Endothelial cell of umbilical vein (primary cell): Measurements from ENCODE around the gene C5orf58. TPM values are rescaled to one million over a fixed set of nuclear protein-coding genes. Genes with fewer than 3 reads are reported as not detected.

Source experiments
- BruUV-seq: library from RNA; stranded (reverse); fragments of 400-500 nt; replicated peaks from 2 replicates; lab custom pipeline; 2021; lab: Mats Ljungman, UMichigan
- CTCF ChIA-PET: fragments of 300-600, 350-600 bp; sonication (Branson Sonifier 250); formaldehyde crosslinking; loops from one replicate; lab custom pipeline; 2021; ENCODE audit warnings: antibody characterized with exemption, inconsistent platforms; lab: Charles Lee
- POLR2A ChIA-PET: fragments of 300-600, 350-600 bp; sonication (Branson Sonifier 250); formaldehyde crosslinking; loops from one replicate; lab custom pipeline; 2021; ENCODE audit warnings: antibody characterized with exemption, inconsistent platforms; lab: Charles Lee
- DNase-seq: peaks from one replicate; pipeline ENCODE4 v3.0.0-alpha.2; 2011; ENCODE audit warnings: low read depth, low spot score
- FAIRE-seq: peaks from 2 replicates; lab custom pipeline; 2011; peaks lifted over from hg19 to GRCh38; lab: Jason Lieb, UNC
- H2AFZ ChIP-seq: 2 replicates; pipeline ENCODE4 v1.6.0; 2012; ENCODE audit warnings: low read depth, low read length, control low read depth, inconsistent platforms
- H3K27ac ChIP-seq: 2 replicates; pipeline ENCODE4 v1.5.1; 2011; ENCODE audit warnings: low read depth, mild to moderate bottlenecking, control low read depth, low read length, moderate library complexity; ENCODE audit not compliant: insufficient read depth
- H3K27me3 ChIP-seq, 2 experiments: 2 replicates each; pipeline versions ENCODE4 v1.6.0 to v1.6.1; 2011; ENCODE audit warnings: low read length in 2 of 2, mixed read lengths in 1 of 2; ENCODE audit not compliant: control insufficient read depth in 2 of 2, insufficient read depth in 2 of 2
- H3K36me3 ChIP-seq, 2 experiments: 2 replicates in 1 of 2; 3 replicates in 1 of 2; pipeline ENCODE4 v1.5.1; 2011; ENCODE audit warnings: low read length in 2 of 2, mild to moderate bottlenecking in 1 of 2, moderate library complexity in 1 of 2; ENCODE audit not compliant: control insufficient read depth in 2 of 2, insufficient read depth in 2 of 2; ENCODE audit errors: extremely low read depth in 1 of 2
- H3K4me1 ChIP-seq: 3 replicates; pipeline ENCODE4 v1.5.1; 2011; ENCODE audit warnings: mild to moderate bottlenecking, low read length; ENCODE audit not compliant: control insufficient read depth, insufficient read depth; ENCODE audit errors: extremely low read depth
- H3K4me2 ChIP-seq: 2 replicates; pipeline ENCODE4 v1.6.1; 2011; ENCODE audit warnings: low read length, control low read depth, mixed read lengths; ENCODE audit not compliant: insufficient read depth
- H3K4me3 ChIP-seq, 3 experiments: fragments of 200-600 bp in 1 of 3; sonication (generic), shearing (Covaris generic) in 1 of 3; replicated peaks in 1 of 3; 2 replicates each; pipeline ENCODE4 v1.5.1; 2011 to 2016; ENCODE audit warnings: control low read depth in 3 of 3, low read length in 3 of 3, mild to moderate bottlenecking in 2 of 3, inconsistent platforms in 1 of 3, low read depth in 1 of 3, moderate library complexity in 1 of 3; ENCODE audit not compliant: insufficient read depth in 1 of 3
- H3K79me2 ChIP-seq: 2 replicates; pipeline ENCODE4 v1.6.0; 2012; ENCODE audit warnings: low read length, inconsistent platforms; ENCODE audit not compliant: control insufficient read depth, insufficient read depth
- H3K9ac ChIP-seq: replicated peaks from 2 replicates; pipeline ENCODE3; 2011; ENCODE audit warnings: low read length, control low read depth; ENCODE audit not compliant: insufficient read depth; ENCODE audit errors: extremely low read depth
- H3K9me1 ChIP-seq: replicated peaks from 3 replicates; pipeline ENCODE4 v1.6.0; 2011; ENCODE audit warnings: mild to moderate bottlenecking, low read length; ENCODE audit not compliant: control insufficient read depth, insufficient read depth; ENCODE audit errors: extremely low read depth
- H3K9me3 ChIP-seq: replicated peaks from 2 replicates; pipeline ENCODE4 v1.5.1; 2012; ENCODE audit warnings: low read length, inconsistent platforms; ENCODE audit not compliant: control insufficient read depth, insufficient read depth
- H4K20me1 ChIP-seq: replicated peaks from 2 replicates; pipeline ENCODE3; 2011; ENCODE audit warnings: mild to moderate bottlenecking, low read length; ENCODE audit not compliant: control insufficient read depth, insufficient read depth; ENCODE audit errors: extremely low read depth
- EZH2 ChIP-seq: IDR thresholded peaks from 2 replicates; pipeline ENCODE4 v1.6.1; 2012; ENCODE audit warnings: borderline replicate concordance, low read depth, mild to moderate bottlenecking, moderate library complexity, low read length, inconsistent platforms; ENCODE audit not compliant: severe bottlenecking
- FOS ChIP-seq: IDR thresholded peaks from 2 replicates; pipeline ENCODE4 v1.6.1; 2011; ENCODE audit warnings: mild to moderate bottlenecking, low read length, moderate library complexity, borderline replicate concordance; ENCODE audit not compliant: insufficient read depth
- GATA2 ChIP-seq: IDR thresholded peaks from 2 replicates; pipeline ENCODE4 v1.7.0; 2011; ENCODE audit warnings: low read depth, mild to moderate bottlenecking, moderate library complexity, mixed read lengths, low read length; ENCODE audit not compliant: insufficient read length, insufficient read depth
- JUN ChIP-seq: IDR thresholded peaks from 2 replicates; pipeline ENCODE4 v1.6.1; 2011; ENCODE audit warnings: borderline replicate concordance, low read depth; ENCODE audit not compliant: insufficient read length, insufficient read depth
- MYC ChIP-seq: IDR thresholded peaks from one replicate; pipeline ENCODE4 v1.6.1; 2011; ENCODE audit warnings: mild to moderate bottlenecking, low read depth, low read length
- POLR2A ChIP-seq: IDR thresholded peaks from 2 replicates; pipeline ENCODE4 v1.6.1; 2012; ENCODE audit warnings: low read depth, mild to moderate bottlenecking, control low read depth, low read length
- POLR2AphosphoS5 ChIP-seq: IDR thresholded peaks from 2 replicates; pipeline ENCODE4 v1.6.1; 2012; ENCODE audit warnings: low read depth, mild to moderate bottlenecking, control low read depth, low read length, moderate library complexity; ENCODE audit not compliant: insufficient read depth
- dilution Hi-C: fragments of 300-500 bp; cut with MboI; formaldehyde crosslinking; loops from one replicate; pipeline ENCODE4 v1.15.0; 2019; ENCODE audit warnings: low sequenced_read_pairs; ENCODE audit not compliant: extremely low pct_ligation_motif_present
- intact Hi-C: fragments of 100-400 bp; cut with micrococcal nuclease; formaldehyde crosslinking; loops from one replicate; pipeline ENCODE4 v1.10.0; 2022
- polyA plus RNA-seq, 4 experiments: library from polyadenylated mRNA; depleted of rRNA in 3 of 4; stranded (reverse) in 3 of 4; unstranded in 1 of 4; fragments of >200 nt; gene quantifications; 2 replicates each; pipeline versions ENCODE4 v1.2.1 to v1.2.3, GENCODE V29; 2011 to 2012; ENCODE audit warnings: missing spikeins in 1 of 4
- total RNA-seq: library from RNA; stranded (reverse); gene quantifications from 2 replicates; pipeline ENCODE4 v1.2.3, GENCODE V29; 2021
- TF ChIP-seq, protein P1 (sequence below), 2 donors: IDR thresholded peaks; 1 replicate in 1 of 2; 2 replicates in 1 of 2; pipeline ENCODE4 v1.5.1; 2011; ENCODE audit warnings: low read length in 2 of 2, mild to moderate bottlenecking in 2 of 2, moderate library complexity in 2 of 2, control low read depth in 1 of 2, inconsistent platforms in 1 of 2, low read depth in 1 of 2; ENCODE audit not compliant: insufficient read depth in 1 of 2; ENCODE audit errors: extremely low read depth in 1 of 2
- TF ChIP-seq, protein P2 (sequence below): IDR thresholded peaks from 2 replicates; pipeline ENCODE4 v1.6.1; 2011; ENCODE audit not compliant: insufficient read depth, insufficient read length

Gene C5orf58
- total and polyA plus RNA-seq, 2 donors (not counting 3 experiments of a cell fraction or from before 2014, with no cell fraction given) = not detected

DNA sequence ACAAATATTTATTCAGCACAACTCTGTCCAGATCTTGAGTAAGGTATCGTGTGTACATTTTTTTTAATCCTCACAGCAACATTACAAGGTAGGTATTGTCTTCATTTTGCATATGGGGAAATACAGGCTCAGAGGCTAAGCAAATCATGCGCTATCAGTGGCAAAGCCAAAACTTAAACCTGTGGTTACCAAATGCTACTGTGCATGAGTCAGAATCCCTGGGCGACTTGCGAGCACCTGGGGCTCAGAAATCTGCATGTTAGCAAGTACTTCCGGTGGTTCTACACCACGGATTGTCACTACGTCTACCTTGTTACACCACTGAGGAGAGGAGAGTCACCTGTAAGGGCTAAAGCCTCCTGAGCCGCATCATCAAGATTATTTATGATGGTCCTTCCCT is 21.3 kb downstream of the C5orf58 start:
- Histone ChIP-seq H3K79me2 (no peaks in the 10 kb centered on the region), H3K27me3 (peaks cover 7 to 35% of the 10 kb centered on the region in 2 experiments), H4K20me1 (no peaks in the 10 kb centered on the region), H3K4me2 (no peak overlapping the region), H2AFZ (no peak overlapping the region), H3K9ac (no peak overlapping the region), H3K36me3 (no peaks in the 10 kb centered on the region), H3K9me3 (no peaks in the 10 kb centered on the region), H3K9me1 (no peaks in the 10 kb centered on the region), H3K4me1 (no peaks in the 10 kb centered on the region), H3K4me3 (no peak overlapping the region), H3K27ac (no peak overlapping the region)
- no peak for DNase-seq
- intact Hi-C loops (no loop called here), dilution Hi-C loops (no loop called here)
- no peak for TF ChIP-seq GATA2
- no peak for TF ChIP-seq POLR2A
- no peak for TF ChIP-seq MYC
- TF ChIP-seq, protein P1, sequence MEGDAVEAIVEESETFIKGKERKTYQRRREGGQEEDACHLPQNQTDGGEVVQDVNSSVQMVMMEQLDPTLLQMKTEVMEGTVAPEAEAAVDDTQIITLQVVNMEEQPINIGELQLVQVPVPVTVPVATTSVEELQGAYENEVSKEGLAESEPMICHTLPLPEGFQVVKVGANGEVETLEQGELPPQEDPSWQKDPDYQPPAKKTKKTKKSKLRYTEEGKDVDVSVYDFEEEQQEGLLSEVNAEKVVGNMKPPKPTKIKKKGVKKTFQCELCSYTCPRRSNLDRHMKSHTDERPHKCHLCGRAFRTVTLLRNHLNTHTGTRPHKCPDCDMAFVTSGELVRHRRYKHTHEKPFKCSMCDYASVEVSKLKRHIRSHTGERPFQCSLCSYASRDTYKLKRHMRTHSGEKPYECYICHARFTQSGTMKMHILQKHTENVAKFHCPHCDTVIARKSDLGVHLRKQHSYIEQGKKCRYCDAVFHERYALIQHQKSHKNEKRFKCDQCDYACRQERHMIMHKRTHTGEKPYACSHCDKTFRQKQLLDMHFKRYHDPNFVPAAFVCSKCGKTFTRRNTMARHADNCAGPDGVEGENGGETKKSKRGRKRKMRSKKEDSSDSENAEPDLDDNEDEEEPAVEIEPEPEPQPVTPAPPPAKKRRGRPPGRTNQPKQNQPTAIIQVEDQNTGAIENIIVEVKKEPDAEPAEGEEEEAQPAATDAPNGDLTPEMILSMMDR (IDR thresholded peaks at IDR 0.05; ENCODE audit: extremely low read depth in 1 of 2, insufficient read depth in 1 of 2, low read depth in 1 of 2, low read length in 2 of 2) = no peak
- no peak for TF ChIP-seq EZH2
- no peak for TF ChIP-seq POLR2AphosphoS5
- TF ChIP-seq, protein P2, sequence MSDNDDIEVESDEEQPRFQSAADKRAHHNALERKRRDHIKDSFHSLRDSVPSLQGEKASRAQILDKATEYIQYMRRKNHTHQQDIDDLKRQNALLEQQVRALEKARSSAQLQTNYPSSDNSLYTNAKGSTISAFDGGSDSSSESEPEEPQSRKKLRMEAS = no peak
- TF ChIP-seq FOS = no peak
- TF ChIP-seq JUN = no peak
- ChIA-PET CTCF (no interaction called here), POLR2A (no interaction called here)
- BruUV-seq = no TSS peak
- FAIRE-seq = no peak
